ENCODE measurements around the gene PTPRO.

GRCh38 chr12:15278816-15279658 lies 43.3 kb upstream of the PTPRO start:
- no peak for TF ChIP-seq POLR2A (IDR thresholded peaks at IDR 0.05; ENCODE audit: low read depth, low read length)
- no peak for TF ChIP-seq POLR2AphosphoS5 (IDR thresholded peaks at IDR 0.05; ENCODE audit: low read depth, low read length)
- TF ChIP-seq TAF1 (IDR thresholded peaks at IDR 0.05; ENCODE audit: borderline replicate concordance, low read depth, low read length) = no peak
